Glutamatergic neuron (in vitro differentiated cells): ENCODE data around the gene BCHE. TPM values are rescaled to one million over a fixed set of nuclear protein-coding genes. Genes with fewer than 3 reads are reported as not detected.

ENCODE experiments used
- DNase-seq: peaks from one replicate; pipeline ENCODE4 v3.0.0; 2022
- H3K27ac Mint-ChIP-seq: one replicate; pipeline ENCODE4 v1.8.0; 2020; ENCODE audit warnings: mild to moderate bottlenecking, mixed read lengths, inconsistent platforms; ENCODE audit not compliant: unreplicated experiment
- H3K27me3 Mint-ChIP-seq: one replicate; pipeline ENCODE4 v1.8.0; 2020; ENCODE audit warnings: mild to moderate bottlenecking, moderate library complexity, mixed read lengths, inconsistent platforms; ENCODE audit not compliant: unreplicated experiment
- H3K36me3 Mint-ChIP-seq: one replicate; pipeline ENCODE4 v1.8.0; 2020; ENCODE audit warnings: mild to moderate bottlenecking, mixed read lengths, inconsistent platforms; ENCODE audit not compliant: unreplicated experiment
- H3K4me1 Mint-ChIP-seq: one replicate; pipeline ENCODE4 v1.8.0; 2020; ENCODE audit warnings: mild to moderate bottlenecking, low read depth, mixed read lengths, inconsistent platforms; ENCODE audit not compliant: unreplicated experiment
- H3K4me3 Mint-ChIP-seq: one replicate; pipeline ENCODE4 v1.8.0; 2020; ENCODE audit warnings: mild to moderate bottlenecking, mixed read lengths, inconsistent platforms; ENCODE audit not compliant: unreplicated experiment
- H3K9me3 Mint-ChIP-seq: one replicate; pipeline ENCODE4 v1.8.0; 2020; ENCODE audit warnings: mild to moderate bottlenecking, moderate library complexity, mixed read lengths, inconsistent platforms; ENCODE audit not compliant: unreplicated experiment
- CTCF ChIP-seq: fragments of 200-600 bp; sonication (generic); IDR thresholded peaks from one replicate; pipeline ENCODE4 v1.5.0; 2021; ENCODE audit not compliant: partially characterized antibody, unreplicated experiment
- total RNA-seq: library from RNA; stranded (reverse); fragmentation: NEBNext Ultra II Directional; extraction: Animal tissue kit (Norgen Biotek cat#: 25700); gene quantifications from one replicate; pipeline ENCODE4 v1.2.1, GENCODE V29; 2021; ENCODE audit not compliant: unreplicated experiment

BCHE gene
- total RNA-seq, 1 donor from 2014 or later = 4.0 TPM

GRCh38 chr3:165875644-165876043 is 38.4 kb upstream of the BCHE start:
- no peak overlapping the region for H3K27ac Mint-ChIP-seq
- TF ChIP-seq CTCF = no peak
- peaks cover 2% of the 10 kb centered on the region for H3K9me3 Mint-ChIP-seq
- peaks cover under 1% of the 10 kb centered on the region for H3K36me3 Mint-ChIP-seq
- no peak for DNase-seq
- no peaks in the 10 kb centered on the region for H3K4me1 Mint-ChIP-seq
- peaks cover 2% of the 10 kb centered on the region for H3K27me3 Mint-ChIP-seq
- no peak overlapping the region for H3K4me3 Mint-ChIP-seq

DNA sequence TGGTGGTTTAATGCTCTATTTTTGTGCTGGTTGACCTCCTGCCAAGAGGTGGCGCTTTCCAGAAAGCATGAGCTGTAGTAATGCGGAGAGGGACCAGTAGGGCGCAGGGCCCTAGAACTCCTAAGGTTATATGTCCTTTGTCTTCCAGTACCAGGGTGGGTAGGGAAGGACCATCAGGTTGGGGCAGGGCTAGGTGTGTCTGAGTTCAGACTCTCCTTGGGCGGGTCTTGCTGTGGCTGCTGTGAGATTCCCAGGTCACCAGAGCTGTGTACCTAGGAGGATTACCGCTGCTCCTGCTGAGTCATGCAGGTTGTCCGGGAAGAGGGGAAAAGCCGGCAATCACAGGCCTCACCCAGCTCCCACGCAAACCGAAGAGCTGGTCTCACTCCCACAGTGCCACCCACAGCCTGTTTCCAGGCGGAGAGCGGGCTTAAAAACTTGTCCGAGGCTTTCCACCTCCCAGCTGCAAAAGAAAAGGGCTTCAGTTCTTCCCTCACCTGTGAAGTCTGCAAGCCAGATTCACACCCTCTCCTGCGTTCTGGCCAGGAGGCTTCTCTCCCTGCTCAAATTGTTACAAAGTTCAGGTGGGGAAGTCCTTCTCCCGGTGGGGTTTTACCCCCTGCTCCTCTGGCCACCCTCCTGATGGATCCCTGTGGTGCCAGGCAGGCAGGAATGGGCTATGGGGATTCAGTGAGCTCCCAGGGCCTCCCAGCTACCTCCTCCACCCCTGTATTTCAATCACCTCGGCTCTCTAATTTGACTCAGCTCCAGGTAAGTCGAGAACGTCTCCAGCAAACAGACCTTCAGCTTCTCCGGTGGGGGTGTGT is 37.7 kb upstream of the BCHE start:
- no peak overlapping the region for H3K27ac Mint-ChIP-seq
- no peak for TF ChIP-seq CTCF
- H3K4me3 Mint-ChIP-seq = no peak overlapping the region
- peaks cover 4% of the 10 kb centered on the region for H3K36me3 Mint-ChIP-seq
- H3K27me3 Mint-ChIP-seq = peaks cover 2% of the 10 kb centered on the region
- DNase-seq = no peak
- no peaks in the 10 kb centered on the region for H3K4me1 Mint-ChIP-seq
- peaks cover 2% of the 10 kb centered on the region for H3K9me3 Mint-ChIP-seq

DNA sequence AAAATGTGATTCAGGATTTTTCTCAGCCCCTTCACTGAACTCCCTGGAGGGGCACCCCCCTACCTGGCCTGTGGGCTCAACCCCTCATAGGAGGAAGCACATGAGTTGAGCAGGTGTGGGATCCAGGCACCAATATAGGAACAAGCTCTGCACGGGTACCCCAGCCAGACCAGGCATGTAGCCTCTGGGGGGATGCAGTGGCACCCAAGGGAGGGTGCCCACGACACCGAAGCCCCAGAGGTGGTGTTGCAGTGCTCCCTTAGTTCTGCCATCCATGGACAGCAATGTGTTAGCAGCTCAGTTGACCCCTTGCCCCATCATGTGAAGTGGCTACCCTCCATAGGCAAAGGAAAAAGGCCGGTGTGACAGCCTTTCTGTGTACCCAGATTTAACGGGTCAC is 30.9 kb upstream of the BCHE start:
- no peak overlapping the region for H3K4me3 Mint-ChIP-seq

DNA sequence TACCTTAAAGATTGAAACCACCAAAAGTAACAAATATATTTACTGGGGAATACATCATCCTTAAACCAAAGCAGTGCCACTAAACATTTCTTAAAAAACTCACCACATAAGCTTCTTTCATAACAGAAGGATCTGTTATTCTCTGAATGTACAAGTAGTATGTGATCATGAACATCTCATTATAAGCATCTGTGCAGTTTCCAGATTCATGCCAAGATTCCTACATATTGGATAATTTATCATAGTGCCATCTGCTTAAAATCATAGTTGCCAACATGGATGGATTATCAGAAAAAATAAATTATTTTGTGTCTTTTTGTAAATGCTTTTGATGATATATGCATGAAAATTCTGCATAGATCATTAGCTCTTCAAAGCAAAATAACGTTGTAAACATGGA is 21.8 kb upstream of the BCHE start:
- Mint-ChIP-seq H3K4me1 (no peaks in the 10 kb centered on the region), H3K27me3 (no peaks in the 10 kb centered on the region), H3K9me3 (no peaks in the 10 kb centered on the region), H3K27ac (no peak overlapping the region), H3K36me3 (no peaks in the 10 kb centered on the region), H3K4me3 (no peak overlapping the region)
- TF ChIP-seq CTCF = no peak
- DNase-seq = no peak

More for the DNA sequence above, 30.9 kb upstream of the BCHE start:
- H3K9me3 Mint-ChIP-seq = no peaks in the 10 kb centered on the region
- no peak overlapping the region for H3K27ac Mint-ChIP-seq
- DNase-seq = no peak
- H3K27me3 Mint-ChIP-seq = no peaks in the 10 kb centered on the region
- no peaks in the 10 kb centered on the region for H3K4me1 Mint-ChIP-seq
- no peak for TF ChIP-seq CTCF
- peaks cover 4% of the 10 kb centered on the region for H3K36me3 Mint-ChIP-seq

GRCh38 chr3:165855581-165855980 is 18.4 kb upstream of the BCHE start:
- TF ChIP-seq CTCF = no peak
- Mint-ChIP-seq H3K27me3 (no peaks in the 10 kb centered on the region), H3K4me1 (peaks cover 17% of the 10 kb centered on the region), H3K27ac (no peak overlapping the region), H3K9me3 (peaks cover 2% of the 10 kb centered on the region), H3K4me3 (no peak overlapping the region), H3K36me3 (no peaks in the 10 kb centered on the region)
- DNase-seq = no peak
